ENCODE measurements around the gene CCDC24.

CCDC24 gene

GRCh38 chr1:43995984-43996732 lies 4.8 kb downstream of the CCDC24 start:
- DNase-seq (ENCODE audit: insufficient read length, low spot score) = no peak

GRCh38 chr1:43996733-43997115 lies 5.3 kb downstream of the CCDC24 start:
- DNase-seq (ENCODE audit: insufficient read length, low spot score) (no peak), FAIRE-seq (no peak)

More at GRCh38 chr1:43995984-43996732, 4.8 kb downstream of the CCDC24 start:
- no peak for FAIRE-seq

- FAIRE-seq (no peak), DNase-seq (ENCODE audit: insufficient read length, low spot score) (no peak)
Measured at GRCh38 chr1:43997295-43997999, 6.0 kb downstream of the CCDC24 start.

GRCh38 chr1:43998000-43998378 lies 6.6 kb downstream of the CCDC24 start:
- no peak for FAIRE-seq

GRCh38 chr1:43999455-43999854 lies 8.1 kb downstream of the CCDC24 start:
- FAIRE-seq (no peak), DNase-seq (ENCODE audit: insufficient read length, low spot score) (no peak)

More at GRCh38 chr1:43998000-43998378, 6.6 kb downstream of the CCDC24 start:
- DNase-seq (ENCODE audit: insufficient read length, low spot score) = no peak

GRCh38 chr1:44000122-44000665 lies 8.8 kb downstream of the CCDC24 start:
- no peak for DNase-seq (ENCODE audit: insufficient read length, low spot score)
- no peak for FAIRE-seq

GRCh38 chr1:44002165-44002564 lies 10.8 kb downstream of the CCDC24 start:
- DNase-seq (ENCODE audit: insufficient read length, low spot score) (no peak), FAIRE-seq (no peak)

- FAIRE-seq (no peak), DNase-seq (ENCODE audit: insufficient read length, low spot score) (no peak)
Measured at GRCh38 chr1:44002606-44003157, 11.3 kb downstream of the CCDC24 start.

GRCh38 chr1:44008259-44008658 lies 16.9 kb downstream of the CCDC24 start:
- DNase-seq (ENCODE audit: insufficient read length, low spot score) (no peak), FAIRE-seq (no peak)

GRCh38 chr1:44010935-44011471 lies 19.6 kb downstream of the CCDC24 start:
- no peak for DNase-seq (ENCODE audit: insufficient read length, low spot score)
- no peak for FAIRE-seq

- no peak for DNase-seq (ENCODE audit: insufficient read length, low spot score)
- no peak for FAIRE-seq
Measured at GRCh38 chr1:44012404-44012803, 21.0 kb downstream of the CCDC24 start.

GRCh38 chr1:44012941-44013609 lies 21.7 kb downstream of the CCDC24 start:
- no peak for FAIRE-seq
- DNase-seq (ENCODE audit: insufficient read length, low spot score) = no peak

- FAIRE-seq (no peak), DNase-seq (ENCODE audit: insufficient read length, low spot score) (no peak)
Measured at GRCh38 chr1:44013949-44014348, 22.6 kb downstream of the CCDC24 start.

- DNase-seq (ENCODE audit: insufficient read length, low spot score) = no peak
- no peak for FAIRE-seq
Measured at GRCh38 chr1:44014365-44015104, 23.1 kb downstream of the CCDC24 start.

- no peak for FAIRE-seq
Measured at GRCh38 chr1:44015206-44015605, 23.8 kb downstream of the CCDC24 start.

GRCh38 chr1:44016041-44016889 lies 24.9 kb downstream of the CCDC24 start:
- FAIRE-seq (no peak), DNase-seq (ENCODE audit: insufficient read length, low spot score) (no peak)

More at GRCh38 chr1:44015206-44015605, 23.8 kb downstream of the CCDC24 start:
- DNase-seq (ENCODE audit: insufficient read length, low spot score) = no peak

- DNase-seq (ENCODE audit: insufficient read length, low spot score) = no peak
- no peak for FAIRE-seq
Measured at GRCh38 chr1:44016890-44017400, 25.5 kb downstream of the CCDC24 start.

GRCh38 chr1:44019466-44019948 lies 28.1 kb downstream of the CCDC24 start:
- FAIRE-seq (no peak), DNase-seq (ENCODE audit: insufficient read length, low spot score) (no peak)

GRCh38 chr1:44020464-44020863 lies 29.1 kb downstream of the CCDC24 start:
- FAIRE-seq (no peak), DNase-seq (ENCODE audit: insufficient read length, low spot score) (no peak)

All from GM19239 (cell line).